Duodenal mucosa (tissue), 2 donors: Measurements from ENCODE around the gene TGM2.

Source experiments
- H3K27ac ChIP-seq: one replicate; pipeline ENCODE4 v1.7.0; 2013; ENCODE audit warnings: low read depth, low read length
- H3K27me3 ChIP-seq, 2 donors: one replicate each; pipeline ENCODE4 v1.7.0; 2013; ENCODE audit warnings: low read length in 2 of 2, control low read depth in 1 of 2; ENCODE audit not compliant: insufficient read depth in 2 of 2, control insufficient read depth in 1 of 2
- H3K36me3 ChIP-seq, 2 donors: one replicate each; pipeline ENCODE4 v1.7.0; 2013; ENCODE audit warnings: low read length in 2 of 2, control low read depth in 1 of 2; ENCODE audit not compliant: insufficient read depth in 2 of 2, control insufficient read depth in 1 of 2
- H3K4me1 ChIP-seq, 2 donors: one replicate each; pipeline ENCODE4 v1.7.0; 2013; ENCODE audit warnings: low read length in 2 of 2, control low read depth in 1 of 2; ENCODE audit not compliant: insufficient read depth in 2 of 2, control insufficient read depth in 1 of 2
- H3K4me3 ChIP-seq, 2 donors: one replicate each; pipeline ENCODE4 v1.7.0; 2013; ENCODE audit warnings: low read length in 2 of 2, low read depth in 1 of 2
- H3K9ac ChIP-seq, 2 donors: one replicate each; pipeline ENCODE4 v1.7.0; 2013; ENCODE audit warnings: low read length in 2 of 2, low read depth in 1 of 2
- H3K9me3 ChIP-seq, 2 donors: one replicate each; pipeline ENCODE4 v1.7.0; 2013; ENCODE audit warnings: low read length in 2 of 2, control low read depth in 1 of 2; ENCODE audit not compliant: control insufficient read depth in 1 of 2

The TGM2 gene

GRCh38 chr20:38153401-38153800 lies 11.7 kb downstream of the TGM2 start:
- Histone ChIP-seq H3K4me1 (peaks cover 37 to 39% of the 10 kb centered on the region in 2 donors), H3K4me3 (no peak overlapping the region), H3K9me3 (no peaks in the 10 kb centered on the region), H3K27me3 (no peaks in the 10 kb centered on the region), H3K36me3 (peaks cover 0 to 5% of the 10 kb centered on the region in 2 donors), H3K9ac (no peak overlapping the region), H3K27ac (no peak overlapping the region)

GRCh38 chr20:38152621-38153221 lies 12.3 kb downstream of the TGM2 start:
- H3K4me1 ChIP-seq, result peaks cover 37 to 39% of the 10 kb centered on the region in 2 donors
- peak overlapping the region; percentile 59 to 68 for H3K9ac ChIP-seq
- peak overlapping the region; percentile 76 for H3K27ac ChIP-seq
- no peaks in the 10 kb centered on the region for H3K9me3 ChIP-seq
- H3K36me3 ChIP-seq, result peaks cover 0 to 5% of the 10 kb centered on the region in 2 donors
- H3K27me3 ChIP-seq, result no peaks in the 10 kb centered on the region
- H3K4me3 ChIP-seq, result peak overlapping the region; percentile 53 to 57

- Histone ChIP-seq H3K9me3 (no peaks in the 10 kb centered on the region), H3K27ac (peak overlapping the region; percentile 76), H3K4me1 (peaks cover 37 to 39% of the 10 kb centered on the region in 2 donors), H3K27me3 (no peaks in the 10 kb centered on the region), H3K4me3 (peak overlapping the region; percentile 53 to 57), H3K36me3 (peaks cover 2 to 5% of the 10 kb centered on the region in 2 donors), H3K9ac (peak overlapping the region; percentile 59 to 68)
These were observed 12.9 kb downstream of the TGM2 start for GRCh38 chr20:38152175-38152620.

DNA sequence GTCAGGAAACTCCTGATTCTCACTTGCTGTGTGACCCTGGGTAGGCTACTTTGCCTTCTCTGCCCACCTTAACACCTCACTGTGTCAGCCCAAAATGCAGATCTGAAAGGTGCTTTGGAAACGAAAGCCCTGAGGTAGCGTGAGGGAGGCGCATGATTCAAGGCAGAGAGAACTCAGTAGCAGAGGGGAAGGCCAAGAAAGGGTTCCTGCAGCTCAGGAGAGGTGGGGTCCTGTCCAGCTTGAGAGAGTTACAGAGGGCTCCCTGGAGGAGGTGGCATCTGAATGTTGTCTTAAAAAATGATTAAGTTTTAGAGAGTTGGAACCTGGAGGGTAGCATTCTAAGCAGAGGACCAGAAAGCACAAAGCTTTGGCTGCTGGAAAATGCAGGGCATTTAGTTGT lies 13.6 kb downstream of the TGM2 start:
- peak overlapping the region; percentile 53 for H3K27ac ChIP-seq
- peak overlapping the region; percentile 63 to 68 for H3K9ac ChIP-seq
- no peaks in the 10 kb centered on the region for H3K9me3 ChIP-seq
- H3K4me1 ChIP-seq, result peaks cover 37 to 39% of the 10 kb centered on the region in 2 donors
- H3K4me3 ChIP-seq, result peak overlapping the region in 1 of 2 donors; percentile 31
- no peaks in the 10 kb centered on the region for H3K27me3 ChIP-seq
- peaks cover 2 to 8% of the 10 kb centered on the region in 2 donors for H3K36me3 ChIP-seq

GRCh38 chr20:38150335-38151170 lies 14.5 kb downstream of the TGM2 start:
- Histone ChIP-seq H3K4me1 (peaks cover 37 to 39% of the 10 kb centered on the region in 2 donors), H3K27me3 (no peaks in the 10 kb centered on the region), H3K4me3 (no peak overlapping the region), H3K36me3 (peaks cover 2 to 6% of the 10 kb centered on the region in 2 donors), H3K9ac (no peak overlapping the region), H3K27ac (no peak overlapping the region), H3K9me3 (no peaks in the 10 kb centered on the region)

- H3K9me3 ChIP-seq, result no peaks in the 10 kb centered on the region
- H3K4me1 ChIP-seq, result peaks cover 56 to 58% of the 10 kb centered on the region in 2 donors
- H3K27ac ChIP-seq, result no peak overlapping the region
- no peak overlapping the region for H3K9ac ChIP-seq
- H3K4me3 ChIP-seq, result no peak overlapping the region
- H3K27me3 ChIP-seq, result no peaks in the 10 kb centered on the region
- peaks cover 2 to 5% of the 10 kb centered on the region in 2 donors for H3K36me3 ChIP-seq
These were observed 16.6 kb downstream of the TGM2 start for GRCh38 chr20:38148328-38149102.

DNA sequence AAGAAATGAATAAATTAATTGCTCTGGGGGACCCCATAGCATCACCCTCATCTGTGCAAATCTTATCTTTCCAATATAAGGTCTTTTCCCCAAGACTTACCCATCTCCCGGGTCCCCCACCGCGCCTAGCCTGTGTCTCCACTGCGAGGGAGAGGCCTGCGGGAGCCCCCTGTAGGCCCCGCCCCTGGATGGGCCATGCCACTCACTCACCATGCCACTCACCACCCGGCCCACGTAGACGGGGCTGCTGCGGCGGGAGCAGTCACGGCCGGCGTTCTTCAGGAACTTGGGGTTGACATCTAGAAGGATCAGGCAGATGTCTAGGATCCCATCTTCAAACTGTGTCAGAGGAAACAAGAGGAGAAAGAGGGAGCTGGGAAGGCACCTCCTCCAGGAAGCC lies 17.3 kb downstream of the TGM2 start:
- no peak overlapping the region for H3K4me3 ChIP-seq
- no peaks in the 10 kb centered on the region for H3K27me3 ChIP-seq
- no peak overlapping the region for H3K9ac ChIP-seq
- peaks cover 59% of the 10 kb centered on the region in 2 donors for H3K4me1 ChIP-seq
- no peaks in the 10 kb centered on the region for H3K9me3 ChIP-seq
- no peak overlapping the region for H3K27ac ChIP-seq
- peaks cover 2 to 5% of the 10 kb centered on the region in 2 donors for H3K36me3 ChIP-seq

DNA sequence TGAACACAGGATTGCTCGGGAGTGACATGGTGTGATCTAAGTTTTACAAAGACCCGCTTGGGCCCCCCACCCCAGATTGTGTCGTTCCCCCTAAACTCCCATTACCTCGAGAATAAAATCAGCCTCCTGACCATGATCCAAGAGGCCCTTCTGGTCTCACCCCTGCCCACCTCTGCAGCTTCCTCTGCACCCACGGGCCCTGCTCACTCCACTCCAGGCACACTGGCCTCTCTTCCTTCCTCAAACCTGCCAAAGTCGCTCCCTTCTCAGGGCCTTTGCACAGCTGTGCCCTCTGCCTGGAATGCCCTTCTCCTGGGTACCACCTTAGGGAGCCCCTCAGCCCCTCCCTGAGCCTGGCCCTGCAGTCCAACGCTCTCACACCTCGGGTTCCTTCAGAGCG lies 17.9 kb downstream of the TGM2 start:
- no peaks in the 10 kb centered on the region for H3K9me3 ChIP-seq
- H3K27me3 ChIP-seq, result no peaks in the 10 kb centered on the region
- H3K27ac ChIP-seq, result no peak overlapping the region
- H3K9ac ChIP-seq, result no peak overlapping the region
- H3K4me3 ChIP-seq, result no peak overlapping the region
- H3K4me1 ChIP-seq, result peaks cover 57 to 59% of the 10 kb centered on the region in 2 donors
- H3K36me3 ChIP-seq, result peaks cover 2 to 5% of the 10 kb centered on the region in 2 donors

DNA sequence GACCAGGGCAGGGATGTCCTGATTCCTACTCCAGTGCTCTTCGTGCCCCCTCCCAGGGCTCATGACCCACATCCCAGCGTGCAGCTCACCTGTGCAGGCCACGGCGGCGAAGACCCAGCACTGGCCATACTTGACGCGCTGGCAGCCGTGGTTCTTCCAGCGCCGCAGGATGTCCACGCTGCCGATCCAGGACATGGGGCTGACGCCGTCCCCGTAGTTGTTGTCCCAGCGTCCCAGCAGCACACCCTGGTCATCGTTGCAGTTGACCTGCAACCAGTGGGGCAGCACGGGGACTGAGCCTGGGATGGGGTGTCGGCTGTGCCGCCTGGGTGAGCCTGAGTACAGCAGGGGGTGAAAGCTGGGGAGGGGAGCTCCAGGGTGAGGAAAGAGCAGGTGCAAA lies 18.4 kb downstream of the TGM2 start:
- no peak overlapping the region for H3K9ac ChIP-seq
- H3K36me3 ChIP-seq, result peaks cover 2 to 5% of the 10 kb centered on the region in 2 donors
- H3K4me3 ChIP-seq, result no peak overlapping the region
- no peaks in the 10 kb centered on the region for H3K9me3 ChIP-seq
- no peak overlapping the region for H3K27ac ChIP-seq
- H3K4me1 ChIP-seq, result peaks cover 51 to 57% of the 10 kb centered on the region in 2 donors
- no peaks in the 10 kb centered on the region for H3K27me3 ChIP-seq
